DMS53 (cell line): ENCODE results near the gene LGALS3BP.
"Not testable (repeated sequence)": the region's sequence is repeated elsewhere in the genome, so short reads cannot be mapped to it uniquely, and the experiment has no call there.

Source experiments
- DNase-seq: peaks from one replicate; lab custom pipeline; 2025; lab: John Stamatoyannopoulos, UW

Gene LGALS3BP

DNA sequence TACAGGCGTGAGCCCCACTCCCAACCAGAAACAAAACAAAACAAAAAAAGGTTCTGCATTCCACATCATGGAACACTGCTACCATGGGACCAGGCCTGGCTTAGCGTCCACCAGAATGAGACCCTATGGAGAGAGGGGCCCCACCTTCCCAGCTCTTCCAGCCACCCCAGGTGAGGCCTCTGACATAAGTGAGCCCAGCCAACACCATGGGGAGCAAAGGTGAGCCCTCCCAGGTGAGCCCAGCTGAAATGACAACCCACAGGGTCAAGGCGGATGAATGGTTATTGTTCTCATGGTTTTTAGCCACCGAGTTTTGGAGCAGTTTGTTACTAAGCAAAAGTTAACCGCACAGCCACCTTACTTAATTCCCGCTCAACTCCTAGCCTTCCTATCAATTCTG lies 16.3 kb downstream of the LGALS3BP start:
- no peak for DNase-seq

DNA sequence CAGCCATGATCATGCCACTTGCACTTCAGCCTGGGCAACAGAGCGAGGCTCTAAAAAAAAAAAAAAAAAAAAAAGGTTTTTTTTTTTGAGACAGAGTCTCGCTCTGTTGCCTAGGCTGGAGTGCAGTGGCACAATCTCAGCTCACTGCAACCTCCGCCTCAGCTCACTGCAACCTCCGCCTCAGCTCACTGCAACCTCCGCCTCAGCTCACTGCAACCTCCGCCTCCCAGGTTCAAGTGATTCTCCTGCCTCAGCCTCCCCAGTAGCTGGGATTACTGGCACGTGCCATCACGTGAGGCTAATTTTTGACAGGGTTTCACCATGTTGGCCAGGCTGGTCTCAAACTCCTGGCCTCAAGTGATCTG lies 16.8 kb downstream of the LGALS3BP start:
- not testable (repeated sequence) for DNase-seq

DNA sequence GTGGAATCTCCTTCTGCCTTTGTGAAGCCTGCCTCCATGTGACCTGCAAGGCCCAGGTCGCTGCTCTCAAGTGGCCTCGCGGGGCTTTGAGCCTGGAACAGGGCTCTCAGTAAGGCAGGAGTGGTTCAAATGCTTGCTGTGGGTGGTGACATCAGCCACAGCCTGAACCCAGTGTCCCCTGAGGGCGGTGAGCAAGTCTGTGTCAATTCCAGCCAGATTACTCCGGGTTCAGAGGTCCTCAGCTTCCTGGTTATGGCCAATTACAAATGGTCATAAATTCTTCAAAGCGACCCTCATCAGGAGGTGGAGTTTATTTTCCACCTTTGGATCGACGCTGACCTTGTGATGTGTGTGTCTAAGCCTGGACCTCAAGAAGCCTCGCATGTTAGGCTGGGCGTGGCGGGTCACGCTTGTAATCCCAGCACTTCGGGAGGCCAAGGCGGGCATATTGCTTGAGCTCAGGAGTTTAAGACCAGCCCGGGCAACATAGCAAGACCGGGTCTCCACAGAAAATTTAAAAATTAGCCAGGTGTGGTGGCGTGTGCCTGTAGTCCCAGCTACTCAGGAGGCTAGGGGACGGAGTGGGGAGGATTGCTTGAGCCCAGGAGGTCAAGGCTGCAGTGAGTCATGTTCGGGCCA lies 17.3 kb downstream of the LGALS3BP start:
- peak; percentile 41 for DNase-seq

DNA sequence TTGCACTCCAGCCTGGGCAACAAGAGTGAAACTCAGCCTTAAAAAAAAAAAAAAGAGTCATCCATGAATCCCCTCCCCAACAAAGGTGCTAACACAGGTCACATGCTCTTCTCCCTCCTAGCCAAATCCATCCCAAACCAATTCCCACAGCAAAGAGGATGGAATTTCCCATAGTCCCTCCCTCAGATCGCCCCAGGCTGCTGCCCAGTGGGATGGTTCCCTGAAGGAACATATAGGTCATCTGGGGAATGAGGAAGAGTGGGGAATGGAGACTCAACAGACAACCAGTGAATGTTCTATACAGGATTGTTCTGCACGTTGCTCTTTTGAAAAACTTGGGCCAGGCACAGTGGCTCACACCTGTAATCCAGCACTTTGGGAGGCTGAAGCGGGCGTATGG lies 18.2 kb downstream of the LGALS3BP start:
- DNase-seq: no peak

DNA sequence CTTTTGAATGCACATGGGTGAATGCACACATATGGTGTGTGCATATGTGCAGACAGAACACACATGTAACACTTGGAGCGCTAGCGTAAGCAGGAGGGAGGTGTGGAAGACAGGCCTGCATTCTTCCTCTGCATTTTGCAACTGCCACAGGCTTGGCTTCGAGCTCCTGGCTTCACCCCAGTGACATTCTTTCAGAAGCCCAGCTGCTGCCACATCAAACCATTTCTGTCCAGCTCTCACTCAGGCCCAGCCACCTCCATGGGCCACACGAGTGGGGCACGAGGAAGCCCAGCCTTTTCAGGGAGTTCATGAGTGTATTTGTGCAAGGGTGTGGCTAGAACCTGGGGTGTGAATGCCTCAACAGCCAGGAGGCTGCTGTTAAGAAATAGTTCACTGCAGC lies 18.8 kb downstream of the LGALS3BP start:
- DNase-seq: no peak

DNA sequence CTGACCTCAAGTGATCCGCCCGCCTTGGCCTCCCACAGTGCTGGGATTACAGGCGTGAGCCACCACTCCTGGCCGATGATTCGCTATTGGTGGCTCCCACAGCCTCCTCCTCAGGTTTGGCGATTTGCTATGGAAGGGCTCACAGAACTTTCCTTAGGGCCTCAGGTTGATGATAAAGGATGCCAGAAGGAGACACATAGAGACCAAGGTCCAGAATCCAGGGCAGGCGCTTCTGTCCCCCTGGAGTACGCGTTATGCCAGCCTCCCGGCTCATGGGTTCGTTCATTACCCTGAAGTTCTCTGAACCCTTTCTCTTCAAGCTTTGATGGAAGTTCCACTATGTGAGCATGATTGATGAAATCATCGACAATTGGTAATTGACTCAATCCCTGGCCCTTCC lies 19.9 kb downstream of the LGALS3BP start:
- DNase-seq: peak; percentile 21

DNA sequence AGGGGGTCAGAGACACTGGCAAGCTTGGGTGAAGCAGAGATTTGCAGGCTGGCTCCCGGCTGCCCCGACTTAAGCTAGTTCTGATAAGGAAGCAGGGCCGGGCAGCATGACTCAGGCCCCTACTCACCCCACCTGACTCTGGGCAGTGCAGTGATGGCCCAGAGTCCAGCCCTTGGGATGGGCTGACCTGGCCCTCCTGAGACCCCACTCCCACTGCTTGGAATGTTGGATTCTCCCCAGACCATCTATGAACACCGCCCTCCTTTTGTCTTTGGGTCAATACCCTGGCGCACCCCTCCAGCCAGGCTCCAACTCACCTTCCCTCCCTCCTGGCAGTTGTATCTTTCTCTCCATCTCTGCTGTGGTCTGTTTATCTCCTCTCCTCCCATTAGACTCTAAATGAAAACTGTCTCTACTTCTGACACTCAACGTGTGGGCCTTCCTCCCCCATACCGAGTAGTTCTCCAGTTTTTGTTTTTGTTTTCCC lies 21.0 kb downstream of the LGALS3BP start:
- no peak for DNase-seq

DNA sequence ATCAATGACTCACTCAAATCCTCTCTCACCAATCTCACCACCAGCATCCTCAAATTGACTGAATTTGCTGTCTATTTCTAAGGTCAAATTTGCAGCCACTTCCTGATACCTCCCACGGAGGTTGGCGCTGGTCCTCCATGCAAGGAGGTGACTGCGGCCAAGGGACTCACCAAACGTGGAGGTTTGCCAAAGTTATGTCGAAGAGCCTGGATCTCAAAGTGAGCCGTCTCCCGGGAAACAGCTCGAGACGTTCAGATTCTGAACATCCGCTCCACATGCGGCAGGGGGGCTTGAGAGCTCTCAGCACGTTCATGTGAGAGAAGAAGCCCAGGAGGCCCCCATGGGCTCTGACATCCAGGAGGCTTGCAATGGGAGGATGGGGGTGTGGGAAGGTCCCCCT lies 22.6 kb downstream of the LGALS3BP start:
- DNase-seq: no peak

DNA sequence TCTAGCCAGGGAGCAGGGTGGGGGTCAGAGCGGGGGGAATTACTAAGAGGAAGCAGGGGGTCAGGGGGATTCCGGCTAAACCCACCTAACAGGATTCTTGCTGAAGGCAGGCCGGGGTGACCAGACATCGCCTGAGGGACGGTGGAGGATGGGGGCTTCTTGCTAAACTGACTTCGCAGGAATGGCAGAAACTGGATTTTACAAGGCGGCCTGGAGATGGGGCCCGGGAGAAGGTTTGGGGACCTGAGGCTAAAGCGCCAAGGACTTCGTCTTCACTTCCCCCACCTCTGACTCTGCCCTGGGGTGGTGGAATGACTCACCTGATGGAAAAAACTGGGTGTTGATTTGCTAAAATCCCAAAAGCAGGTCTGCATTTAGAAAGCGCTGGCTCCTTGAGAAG lies 23.5 kb downstream of the LGALS3BP start:
- DNase-seq: no peak

DNA sequence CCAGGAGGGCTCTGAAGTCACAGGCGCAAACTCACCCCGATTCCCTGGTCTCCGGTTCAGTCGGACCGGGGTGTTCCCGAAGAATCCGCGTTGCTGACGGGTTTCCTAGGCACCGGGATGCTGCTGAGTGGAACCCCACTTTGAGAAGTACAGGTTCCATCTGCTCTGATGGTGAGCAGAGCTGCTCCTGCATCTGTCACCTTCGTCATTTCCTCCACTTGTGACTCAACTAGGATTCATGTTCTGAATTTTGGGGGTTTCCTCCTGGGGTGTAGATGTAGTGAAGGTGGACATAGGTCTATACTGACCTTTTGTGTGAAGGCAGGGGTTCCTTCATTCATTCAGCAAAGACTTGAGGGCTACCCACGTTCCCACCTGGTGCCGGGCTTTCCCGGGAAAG lies 25.0 kb downstream of the LGALS3BP start:
- DNase-seq: no peak

DNA sequence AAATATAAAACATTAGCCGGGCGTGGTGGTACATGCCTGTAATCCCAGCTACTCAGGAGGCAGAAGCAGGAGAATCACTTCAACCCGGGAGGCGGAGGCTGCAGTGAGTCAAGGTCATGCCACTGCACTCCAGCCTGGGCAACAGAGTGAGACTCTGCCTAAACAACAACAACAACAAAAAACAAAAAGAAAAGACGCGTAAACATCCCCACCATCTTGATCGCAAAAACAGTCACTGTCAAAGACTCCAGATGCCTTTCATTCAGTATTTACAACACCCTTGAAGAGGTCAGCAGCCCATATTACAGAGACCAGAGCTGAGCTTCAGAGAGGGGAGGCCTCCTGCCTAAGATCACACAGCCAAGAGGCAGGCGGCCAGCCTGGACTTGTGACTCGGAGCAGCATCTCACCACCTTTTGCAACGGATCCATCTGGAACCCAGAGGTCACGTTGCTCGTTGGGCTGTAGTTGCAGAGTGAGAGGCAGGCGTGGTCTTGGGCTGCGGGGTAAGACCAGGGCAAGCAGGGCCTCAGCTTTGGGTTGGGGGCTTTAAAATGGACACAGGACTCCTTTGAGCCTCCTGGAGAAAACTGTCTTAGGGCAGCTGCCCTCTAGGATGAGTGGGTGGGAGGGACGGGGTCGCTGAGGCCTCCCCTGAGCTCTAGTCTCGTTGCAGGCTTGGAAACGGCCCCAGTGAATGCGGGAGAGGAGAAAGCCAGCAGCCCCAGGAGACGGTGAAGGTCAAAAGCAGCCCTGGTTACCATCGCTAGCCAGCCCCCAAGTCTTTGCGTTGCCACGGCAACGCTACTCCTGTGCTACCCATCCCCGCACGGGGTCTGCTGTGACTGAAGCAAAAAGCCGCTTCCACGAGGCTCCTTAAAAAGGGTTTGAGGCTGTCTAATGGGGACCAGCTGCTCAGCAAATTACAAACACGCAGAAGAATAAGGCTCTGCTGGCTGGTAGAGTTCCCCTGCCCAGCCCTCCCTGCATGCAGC lies 26.1 kb downstream of the LGALS3BP start:
- DNase-seq: no peak

DNA sequence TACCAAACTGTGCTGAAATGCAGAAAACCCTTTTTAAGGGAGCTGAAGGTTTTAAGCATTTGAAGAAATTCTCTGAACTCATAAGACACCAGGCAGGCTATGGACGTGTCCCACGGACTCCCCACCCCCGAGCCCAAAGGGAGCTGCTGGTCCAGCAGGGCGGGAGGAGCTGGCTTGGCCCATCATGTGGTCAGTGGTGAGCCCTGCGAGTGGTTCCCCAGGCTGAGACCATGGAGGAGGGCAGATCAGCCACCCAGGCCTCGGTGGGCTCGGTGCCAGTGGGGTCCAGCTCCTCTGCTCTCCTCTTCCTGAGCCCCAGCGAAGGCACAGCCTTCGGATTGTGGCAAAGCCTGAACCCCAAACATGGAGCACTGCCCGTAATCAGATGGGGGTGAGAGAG lies 27.0 kb downstream of the LGALS3BP start:
- DNase-seq: no peak

DNA sequence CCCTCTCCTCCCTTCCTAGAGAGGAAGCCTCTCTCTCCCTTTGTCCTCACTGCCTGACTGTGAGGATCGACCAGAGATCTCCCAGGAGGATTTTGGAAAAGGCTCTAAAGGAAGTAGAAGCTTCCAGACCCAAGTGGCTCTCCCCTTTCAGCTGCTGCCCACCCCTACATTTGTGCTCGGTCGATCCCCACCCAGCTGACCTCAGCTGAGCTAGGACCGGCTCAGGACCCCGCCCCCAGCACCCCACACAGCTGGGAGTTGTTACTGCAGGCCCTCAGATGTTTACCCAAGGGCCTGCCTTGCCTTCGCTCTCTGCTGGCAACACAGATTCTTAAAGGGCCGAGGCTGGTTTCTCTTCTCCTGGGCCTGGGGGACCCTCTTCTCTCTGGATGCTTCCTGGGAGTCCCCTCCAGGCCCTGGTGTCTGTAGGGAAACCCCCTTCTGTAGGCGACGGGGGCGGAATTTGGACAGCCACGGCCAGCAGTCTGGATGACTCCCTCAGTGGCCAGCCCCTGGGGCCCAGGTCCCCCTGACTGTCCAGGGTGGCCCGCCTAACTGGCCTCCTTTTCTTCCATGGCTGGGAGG lies 27.7 kb downstream of the LGALS3BP start:
- no peak for DNase-seq

DNA sequence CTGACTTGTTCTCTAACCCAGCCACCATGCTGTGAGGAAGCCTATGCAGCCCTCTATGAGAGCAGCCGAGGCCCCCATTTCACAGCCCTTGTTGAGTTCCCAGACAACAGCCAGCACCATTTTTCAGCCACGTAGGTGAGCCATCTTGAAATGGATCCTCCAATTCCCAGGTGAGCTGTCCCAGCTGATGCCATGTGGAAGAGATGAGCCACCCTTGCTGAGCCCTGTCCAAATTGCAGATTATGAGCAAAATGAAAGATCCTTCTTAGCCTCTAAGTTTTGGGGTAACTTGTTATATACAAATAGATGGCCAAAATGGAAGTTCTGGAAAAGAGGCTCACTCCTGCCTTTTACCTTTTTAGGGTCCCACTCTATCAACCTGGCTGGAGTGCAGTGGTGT lies 28.9 kb downstream of the LGALS3BP start:
- DNase-seq: no peak

DNA sequence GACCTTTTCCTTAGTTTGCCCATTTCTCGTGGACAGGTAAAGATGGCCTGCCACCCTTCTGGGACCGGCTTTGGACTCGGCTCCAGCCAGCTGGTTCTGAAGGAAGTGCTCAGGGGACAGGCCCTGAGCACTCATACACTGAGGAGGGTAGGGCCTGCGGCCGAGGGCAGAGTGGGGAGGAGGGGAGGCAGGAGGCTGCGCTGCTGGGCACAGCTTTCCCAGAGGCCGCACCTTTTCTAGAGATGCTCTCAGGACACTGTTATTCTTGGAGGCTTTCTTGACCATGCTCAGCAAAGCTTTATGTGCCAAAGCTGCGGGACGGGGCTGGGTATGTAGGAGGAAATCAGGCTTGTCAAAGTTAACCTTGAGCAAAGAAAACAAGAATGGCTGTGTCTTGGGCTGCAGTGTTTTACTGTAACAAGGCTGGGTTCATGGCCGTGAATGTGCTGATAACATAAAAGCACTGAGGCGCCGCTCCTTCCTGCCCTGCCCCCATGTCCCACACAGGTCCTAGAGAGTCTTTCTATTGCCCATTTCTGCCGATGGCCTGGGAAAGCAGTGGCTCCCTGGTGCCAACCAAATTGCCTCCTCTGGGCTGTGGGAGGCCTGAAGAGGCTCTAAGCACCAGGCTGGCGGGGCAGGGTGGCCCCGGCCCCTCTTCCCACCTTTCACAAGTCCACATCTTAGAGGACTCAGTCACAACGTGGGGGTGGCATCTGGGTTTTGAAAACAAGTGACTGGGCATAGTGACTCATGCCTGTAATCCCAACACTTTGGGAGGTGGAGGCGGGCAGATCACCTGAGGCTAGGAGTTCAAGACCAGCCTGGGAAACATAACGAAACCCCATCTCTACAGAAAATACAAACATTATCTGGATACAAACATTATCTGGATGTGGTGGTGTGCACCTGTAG lies 32.2 kb downstream of the LGALS3BP start:
- DNase-seq: no peak

DNA sequence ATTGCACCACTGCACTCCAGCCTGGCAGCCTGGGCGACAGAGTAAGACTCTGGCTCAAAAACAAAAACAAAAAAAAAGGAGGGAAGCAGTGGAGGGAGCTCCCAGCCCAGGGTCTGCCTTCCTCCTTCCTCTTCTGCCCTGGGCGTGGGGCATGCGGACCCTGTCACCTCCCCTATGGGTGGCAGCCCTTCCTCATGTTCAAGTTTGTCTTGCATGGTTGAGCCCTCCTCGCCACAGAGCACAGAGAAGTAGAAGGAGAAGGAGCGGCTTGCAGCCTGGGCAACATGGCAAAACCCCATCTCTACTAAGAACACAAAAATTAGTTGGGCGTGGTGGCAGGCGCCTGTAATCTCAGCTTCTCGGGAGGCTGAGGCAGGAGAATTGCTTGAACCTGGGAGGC lies 33.1 kb downstream of the LGALS3BP start:
- DNase-seq: no peak

DNA sequence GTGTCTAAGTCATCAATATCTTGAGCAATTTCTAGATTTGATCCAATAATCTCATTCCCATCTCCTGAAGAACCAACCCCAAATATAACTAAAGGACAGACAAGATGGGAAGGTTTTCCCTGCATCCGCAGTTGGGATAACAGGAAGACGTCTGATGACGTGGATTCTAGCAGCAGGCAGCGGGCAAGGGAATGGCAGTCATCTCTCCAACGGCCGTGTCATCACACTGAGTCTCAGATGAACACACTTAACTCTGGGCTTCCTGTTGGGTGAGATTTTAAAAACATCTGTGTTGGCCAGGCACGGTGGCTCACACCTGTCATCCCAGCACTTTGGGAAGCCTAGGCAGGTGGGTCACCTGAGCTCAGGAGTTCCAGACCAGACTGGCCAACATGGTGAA lies 33.6 kb downstream of the LGALS3BP start:
- no peak for DNase-seq

DNA sequence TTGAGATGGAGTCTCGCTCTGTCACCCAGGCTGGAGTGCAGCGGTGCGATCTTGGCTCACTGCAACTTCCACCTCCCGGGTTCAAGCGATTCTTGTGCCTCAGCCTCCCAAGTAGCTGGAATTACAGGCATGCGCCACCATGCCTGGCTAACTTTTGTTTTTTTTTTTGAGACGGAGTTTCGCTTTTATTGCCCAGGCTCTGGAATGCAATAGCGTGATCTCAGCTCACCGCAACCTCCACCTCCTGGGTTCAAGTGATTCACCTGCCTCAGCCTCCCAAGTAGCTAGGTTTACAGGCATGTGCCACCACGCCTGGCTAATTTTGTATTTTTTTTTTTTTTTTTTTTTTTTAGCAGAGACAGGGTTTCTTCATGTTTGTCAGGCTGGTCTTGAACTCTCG lies 34.3 kb downstream of the LGALS3BP start:
- not testable (repeated sequence) for DNase-seq

DNA sequence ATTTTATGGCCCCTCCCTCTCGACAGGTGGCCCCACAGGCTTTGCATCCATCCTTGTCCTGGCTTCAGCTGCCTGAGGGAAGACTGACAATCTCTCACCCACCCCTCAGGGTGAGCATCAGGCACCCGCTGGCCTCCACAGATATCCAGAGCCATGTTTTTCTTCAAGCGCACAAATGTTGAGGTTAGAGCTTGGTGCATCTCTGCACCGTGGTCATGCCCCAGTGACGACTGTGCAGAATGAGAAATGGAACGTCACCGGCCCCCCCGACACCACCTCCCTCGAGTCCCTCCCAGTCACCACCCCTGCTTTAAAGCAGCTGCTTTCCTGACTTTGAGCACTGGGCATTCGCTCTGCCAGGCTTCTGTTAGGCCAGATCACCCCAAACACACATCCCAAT lies 34.8 kb downstream of the LGALS3BP start:
- no peak for DNase-seq

DNA sequence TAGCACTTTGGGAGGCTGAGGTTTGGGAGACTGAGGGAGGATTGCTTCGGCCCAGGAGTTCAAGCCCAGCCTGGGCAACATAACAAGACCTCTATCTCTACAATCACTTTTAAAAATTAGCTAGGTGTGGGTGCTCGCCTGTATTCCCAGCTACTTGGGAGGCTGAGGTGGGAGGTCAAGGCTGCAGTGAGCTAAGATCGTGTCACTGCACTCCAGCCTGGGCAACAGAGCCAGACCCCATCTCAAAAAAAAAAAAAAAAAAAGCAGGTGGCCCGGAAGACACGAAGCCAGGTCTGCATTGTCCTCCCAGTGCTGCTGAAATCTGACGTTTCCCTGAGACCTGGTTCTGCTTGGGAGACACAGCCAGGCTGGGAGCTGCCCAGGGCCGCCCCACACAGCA lies 35.7 kb downstream of the LGALS3BP start:
- no peak for DNase-seq

DNA sequence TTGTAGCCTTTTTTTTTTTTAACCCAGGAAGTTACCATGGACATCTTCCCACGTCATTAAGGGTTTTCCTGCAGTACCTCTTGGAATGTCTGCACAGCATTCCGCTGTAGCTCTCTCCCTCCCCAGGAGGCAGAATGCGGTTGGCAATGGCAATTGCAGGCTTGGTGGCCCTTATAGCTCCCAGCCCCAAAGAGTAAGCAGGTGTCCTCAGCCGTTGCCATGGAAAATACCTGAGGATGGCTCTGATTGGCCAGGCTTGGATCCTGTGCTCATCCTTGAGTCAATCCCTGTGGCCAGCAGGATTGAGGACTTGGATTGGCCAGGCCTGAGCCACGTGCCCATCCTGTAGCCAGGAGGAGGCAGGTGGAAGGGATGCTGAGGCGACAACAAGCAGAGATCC lies 39.0 kb downstream of the LGALS3BP start:
- DNase-seq: peak; percentile 98

DNA sequence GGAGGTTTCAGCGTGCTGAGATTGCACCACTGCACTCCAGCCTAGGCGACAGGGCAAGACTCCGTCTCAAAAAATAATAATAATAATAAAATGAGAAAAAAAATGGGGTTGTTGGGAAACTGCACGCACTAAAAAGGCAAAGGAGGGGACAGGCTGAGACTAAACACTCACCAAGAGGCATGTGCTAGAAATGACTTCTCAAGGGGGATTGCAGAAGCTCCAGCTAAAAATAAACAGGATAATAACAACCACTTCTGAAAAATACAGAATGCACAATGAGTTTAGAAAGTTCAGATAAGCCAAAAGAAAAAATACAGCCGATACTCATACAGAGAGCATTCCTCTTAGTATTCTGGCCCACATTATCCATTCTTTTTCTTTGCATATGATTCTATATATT lies 39.5 kb downstream of the LGALS3BP start:
- DNase-seq: no peak
